Stimulated activated naive B cell treated with anti-CD40 and anti-IgM and Interleukin-4, amounts not matched to agents 10 μg/mL and 1 μg/mL and 100 μg/mL, for 72 hours (primary cell): Measurements from ENCODE around the gene ERI3.

Experiments used
- ATAC-seq, 2 donors: fragments of 150-1000 bp; cut with Tn5 transposase; replicated peaks; 2 replicates each; pipeline ENCODE4 v1.10.0; 2021; ENCODE audit warnings: moderate library complexity in 1 of 2
- DNase-seq: peaks from one replicate; pipeline ENCODE4 v3.0.0; 2021
- H3K27ac Mint-ChIP-seq: one replicate; pipeline ENCODE4 v1.8.0; 2022; ENCODE audit warnings: mild to moderate bottlenecking, mixed read lengths
- H3K27me3 Mint-ChIP-seq, 2 donors: one replicate each; pipeline ENCODE4 v1.8.0; 2022; ENCODE audit warnings: mixed read lengths in 2 of 2
- H3K36me3 Mint-ChIP-seq, 2 donors: one replicate each; pipeline ENCODE4 v1.8.0; 2022; ENCODE audit warnings: mixed read lengths in 2 of 2, mild to moderate bottlenecking in 1 of 2
- H3K4me1 Mint-ChIP-seq, 2 donors: one replicate each; pipeline ENCODE4 v1.8.0; 2022; ENCODE audit warnings: mixed read lengths in 2 of 2, mild to moderate bottlenecking in 1 of 2
- H3K4me3 Mint-ChIP-seq, 2 donors: one replicate each; pipeline ENCODE4 v1.8.0; 2022; ENCODE audit warnings: mild to moderate bottlenecking in 2 of 2, mixed read lengths in 2 of 2, moderate library complexity in 1 of 2
- H3K9me3 Mint-ChIP-seq, 2 donors: one replicate each; pipeline ENCODE4 v1.8.0; 2022; ENCODE audit warnings: mixed read lengths in 2 of 2, mild to moderate bottlenecking in 1 of 2

The ERI3 gene

DNA sequence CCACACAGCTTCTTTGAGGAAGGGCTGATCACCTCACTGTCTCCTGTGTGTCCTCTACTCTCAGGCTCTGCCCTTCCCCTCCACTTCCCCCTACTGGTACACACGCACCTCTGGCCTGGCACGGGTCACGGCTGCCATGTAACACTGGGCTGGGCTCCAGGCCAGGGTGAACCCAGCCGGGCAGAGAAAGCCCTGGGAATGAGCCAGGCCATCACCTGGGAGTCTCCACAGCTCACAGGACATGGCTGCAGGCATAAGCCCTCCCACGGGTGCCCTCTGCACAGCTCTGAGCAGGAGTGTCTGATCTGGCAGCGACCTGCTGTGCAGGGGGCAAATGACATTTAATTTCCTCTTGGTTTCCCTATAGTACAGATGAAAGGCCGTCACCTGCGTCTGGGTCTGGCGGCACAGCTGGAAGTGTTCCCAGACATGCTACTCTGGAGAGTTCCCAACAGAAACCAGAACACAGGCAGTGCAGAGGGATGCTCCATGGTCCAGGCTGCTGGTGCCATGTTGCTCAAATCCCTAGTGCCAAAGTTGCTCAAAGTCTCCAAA lies 61.2 kb downstream of the ERI3 start:
- no peak for DNase-seq
- ATAC-seq = no peak

GRCh38 chr1:44292651-44293050 lies 62.4 kb downstream of the ERI3 start:
- no peak overlapping the region for H3K4me3 Mint-ChIP-seq
- H3K27me3 Mint-ChIP-seq = no peaks in the 10 kb centered on the region
- peaks cover 0 to 1% of the 10 kb centered on the region in 2 donors for H3K4me1 Mint-ChIP-seq
- H3K9me3 Mint-ChIP-seq = no peaks in the 10 kb centered on the region
- DNase-seq (no peak), ATAC-seq (no peak)
- no peak overlapping the region for H3K27ac Mint-ChIP-seq
- H3K36me3 Mint-ChIP-seq = peaks cover 44 to 71% of the 10 kb centered on the region in 2 donors

More for the DNA sequence above, 61.2 kb downstream of the ERI3 start:
- Mint-ChIP-seq H3K9me3 (no peaks in the 10 kb centered on the region), H3K36me3 (peaks cover 42 to 73% of the 10 kb centered on the region in 2 donors), H3K27ac (no peak overlapping the region), H3K4me3 (no peak overlapping the region), H3K27me3 (no peaks in the 10 kb centered on the region), H3K4me1 (peaks cover 0 to 1% of the 10 kb centered on the region in 2 donors)

DNA sequence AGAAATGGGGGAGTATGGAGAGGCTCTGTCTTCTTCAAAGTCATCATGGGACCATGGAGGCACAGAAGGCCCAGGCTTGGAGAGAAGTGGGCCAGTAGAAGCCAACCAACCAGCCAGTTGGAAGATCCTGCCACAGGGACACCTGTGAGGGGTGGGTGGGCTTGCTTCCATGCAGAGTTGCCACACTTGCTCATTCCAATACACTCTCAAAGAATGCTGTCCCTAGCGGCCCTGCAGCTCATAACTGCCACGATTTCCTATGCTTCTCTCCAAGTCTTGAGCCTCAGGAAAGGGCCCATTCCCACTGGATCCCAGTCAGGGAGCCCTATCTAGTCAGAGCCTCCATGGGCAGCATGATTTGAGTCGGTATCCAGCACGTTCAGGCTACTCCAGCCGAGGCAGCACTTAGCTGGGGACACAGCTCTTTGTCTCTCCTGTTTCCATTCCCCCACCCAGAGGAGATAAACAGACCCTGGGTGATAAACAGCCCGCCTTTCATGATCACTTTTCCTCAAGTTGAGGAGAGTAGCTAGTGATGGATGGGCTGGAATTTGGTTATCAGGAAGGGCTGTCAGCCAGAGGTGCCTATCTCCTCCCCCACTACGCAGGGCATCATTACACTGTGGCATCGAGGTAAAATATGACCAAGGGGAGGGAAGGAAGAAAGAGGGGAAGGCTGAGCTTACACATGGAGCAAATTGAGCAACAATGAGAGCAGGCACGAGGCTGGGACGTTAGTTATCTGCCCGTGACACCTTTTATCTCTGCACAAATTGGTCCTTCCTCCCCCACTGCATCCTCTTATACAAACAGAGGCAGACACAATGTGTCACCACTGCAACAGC lies 64.6 kb downstream of the ERI3 start:
- no peaks in the 10 kb centered on the region for H3K9me3 Mint-ChIP-seq
- ATAC-seq (no peak), DNase-seq (no peak)
- H3K27me3 Mint-ChIP-seq = no peaks in the 10 kb centered on the region
- peaks cover 35 to 67% of the 10 kb centered on the region in 2 donors for H3K36me3 Mint-ChIP-seq
- H3K27ac Mint-ChIP-seq = no peak overlapping the region
- H3K4me3 Mint-ChIP-seq = no peak overlapping the region
- H3K4me1 Mint-ChIP-seq = peaks cover 0 to 1% of the 10 kb centered on the region in 2 donors

DNA sequence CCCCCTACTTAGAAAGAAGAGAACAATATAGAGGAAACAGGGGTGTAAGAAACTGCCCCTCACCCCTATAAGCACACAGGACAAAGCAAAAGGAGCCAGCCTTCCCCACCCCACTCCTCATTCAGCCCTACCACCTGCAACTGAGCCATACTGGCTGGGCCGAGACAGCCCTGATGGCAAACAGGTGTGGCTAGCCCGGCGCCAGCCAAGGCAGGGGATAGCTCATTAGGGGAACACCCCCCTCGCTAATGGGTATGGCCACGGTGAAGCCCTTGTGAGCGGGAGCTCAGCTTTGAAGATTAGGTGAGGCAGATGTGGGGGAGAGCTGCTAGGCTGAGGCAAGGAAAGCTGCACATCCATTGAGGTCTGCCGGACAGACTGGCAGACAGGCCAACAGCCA lies 65.5 kb downstream of the ERI3 start:
- Mint-ChIP-seq H3K27me3 (no peaks in the 10 kb centered on the region), H3K4me1 (peaks cover 0 to 1% of the 10 kb centered on the region in 2 donors), H3K27ac (no peak overlapping the region), H3K36me3 (peaks cover 35 to 65% of the 10 kb centered on the region in 2 donors), H3K9me3 (no peaks in the 10 kb centered on the region), H3K4me3 (no peak overlapping the region)
- DNase-seq = no peak
- ATAC-seq = no peak

- no peaks in the 10 kb centered on the region for H3K4me1 Mint-ChIP-seq
- ATAC-seq (no peak), DNase-seq (no peak)
- H3K4me3 Mint-ChIP-seq = no peak overlapping the region
- peaks cover 30 to 66% of the 10 kb centered on the region in 2 donors for H3K36me3 Mint-ChIP-seq
- H3K9me3 Mint-ChIP-seq = no peaks in the 10 kb centered on the region
- H3K27ac Mint-ChIP-seq = no peak overlapping the region
- H3K27me3 Mint-ChIP-seq = no peaks in the 10 kb centered on the region
These were observed 66.2 kb downstream of the ERI3 start for GRCh38 chr1:44288883-44289282.

GRCh38 chr1:44284184-44284583 lies 70.9 kb downstream of the ERI3 start:
- DNase-seq (no peak), ATAC-seq (no peak)
- no peaks in the 10 kb centered on the region for H3K27me3 Mint-ChIP-seq
- H3K36me3 Mint-ChIP-seq = peaks cover 27 to 53% of the 10 kb centered on the region in 2 donors
- no peak overlapping the region for H3K4me3 Mint-ChIP-seq
- no peaks in the 10 kb centered on the region for H3K9me3 Mint-ChIP-seq
- H3K4me1 Mint-ChIP-seq = peaks cover 0 to 4% of the 10 kb centered on the region in 2 donors
- H3K27ac Mint-ChIP-seq = no peak overlapping the region

DNA sequence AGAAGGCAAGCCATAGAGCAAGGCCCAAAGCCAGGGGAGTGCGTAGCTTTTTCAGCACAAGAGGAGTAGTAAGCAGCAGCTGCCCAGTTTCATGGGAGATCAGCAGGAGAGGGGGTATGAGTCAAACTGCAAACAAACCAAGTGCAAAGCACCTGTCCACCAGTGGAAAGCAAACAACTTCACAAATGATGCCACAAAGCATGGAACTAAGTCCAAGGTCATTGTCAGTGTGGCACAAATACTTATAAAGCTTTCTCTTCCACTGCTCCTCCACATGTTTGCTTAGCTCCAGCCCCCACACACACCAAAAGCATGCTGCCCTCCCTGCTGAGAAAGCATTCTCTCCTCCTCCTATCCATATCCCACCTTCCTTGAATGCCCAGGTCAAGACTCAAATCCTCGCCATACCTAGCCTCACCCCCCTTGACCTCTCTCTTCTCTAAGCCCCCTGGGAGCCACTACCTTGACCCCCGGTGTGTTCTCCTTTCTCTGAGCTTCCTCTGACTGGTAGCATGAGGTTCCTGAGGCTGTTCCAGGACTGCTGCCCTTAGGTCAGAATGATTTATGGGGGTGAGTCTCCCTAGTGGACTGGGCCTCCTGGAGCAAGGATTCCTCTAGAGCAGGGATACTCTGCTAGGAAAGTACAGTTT lies 71.4 kb downstream of the ERI3 start:
- Mint-ChIP-seq H3K27ac (no peak overlapping the region), H3K4me1 (peaks cover 0 to 4% of the 10 kb centered on the region in 2 donors), H3K4me3 (no peak overlapping the region), H3K36me3 (peaks cover 27 to 55% of the 10 kb centered on the region in 2 donors), H3K27me3 (no peaks in the 10 kb centered on the region), H3K9me3 (no peaks in the 10 kb centered on the region)
- no peak for ATAC-seq
- DNase-seq = no peak

GRCh38 chr1:44282704-44283426 lies 72.2 kb downstream of the ERI3 start:
- Mint-ChIP-seq H3K4me3 (no peak overlapping the region), H3K4me1 (peaks cover 0 to 4% of the 10 kb centered on the region in 2 donors), H3K27me3 (no peaks in the 10 kb centered on the region), H3K9me3 (no peaks in the 10 kb centered on the region), H3K36me3 (peaks cover 23 to 50% of the 10 kb centered on the region in 2 donors), H3K27ac (no peak overlapping the region)
- DNase-seq = no peak
- no peak for ATAC-seq

- peaks cover 20 to 46% of the 10 kb centered on the region in 2 donors for H3K36me3 Mint-ChIP-seq
- H3K4me1 Mint-ChIP-seq = peaks cover 0 to 4% of the 10 kb centered on the region in 2 donors
- ATAC-seq (no peak), DNase-seq (no peak)
- H3K27ac Mint-ChIP-seq = no peak overlapping the region
- no peak overlapping the region for H3K4me3 Mint-ChIP-seq
- no peaks in the 10 kb centered on the region for H3K9me3 Mint-ChIP-seq
- no peaks in the 10 kb centered on the region for H3K27me3 Mint-ChIP-seq
These were observed 72.9 kb downstream of the ERI3 start for GRCh38 chr1:44281962-44282703.

DNA sequence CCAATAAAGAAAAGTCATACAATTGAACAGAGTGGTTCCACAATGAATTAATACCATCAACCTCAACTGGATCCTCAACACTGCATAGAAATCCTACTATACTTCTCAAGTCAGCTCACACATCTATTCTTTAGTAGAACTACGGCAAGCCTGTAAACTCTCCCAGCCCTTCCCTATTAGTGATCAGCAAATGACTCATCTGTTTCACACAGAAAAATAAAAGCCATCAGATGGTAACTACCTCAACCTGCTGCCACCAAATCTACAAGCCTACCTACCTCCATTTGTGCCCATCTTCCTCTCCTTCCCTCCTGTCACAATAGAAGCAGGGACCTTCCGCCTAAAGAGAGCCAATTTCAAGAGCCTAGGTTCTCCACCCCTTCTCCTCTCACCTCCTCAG lies 78.2 kb downstream of the ERI3 start:
- DNase-seq (no peak), ATAC-seq (peak in 1 of 2 donors; percentile 29)
- Mint-ChIP-seq H3K27me3 (no peaks in the 10 kb centered on the region), H3K27ac (no peak overlapping the region), H3K9me3 (no peaks in the 10 kb centered on the region), H3K36me3 (peaks cover 10 to 28% of the 10 kb centered on the region in 2 donors), H3K4me3 (no peak overlapping the region), H3K4me1 (peaks cover 4 to 10% of the 10 kb centered on the region in 2 donors)

DNA sequence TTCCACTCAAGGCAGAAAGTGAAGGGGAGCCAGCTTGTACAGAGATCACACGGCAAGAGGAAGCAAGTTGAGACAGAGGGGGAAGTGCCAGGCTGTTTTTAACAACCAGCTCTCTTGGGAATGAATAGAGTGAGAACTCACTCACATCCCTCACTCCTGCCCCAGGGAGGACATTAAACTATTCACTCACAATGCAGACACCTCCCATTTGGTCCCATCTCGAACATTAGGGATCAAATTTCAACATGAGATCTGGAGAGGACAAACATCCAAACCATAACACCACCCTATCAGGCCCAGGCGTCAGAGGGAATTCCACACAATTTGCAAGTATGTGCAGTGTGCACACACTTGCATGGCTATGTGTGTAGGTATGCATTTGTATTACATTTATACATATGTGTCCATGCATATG lies 79.1 kb downstream of the ERI3 start:
- Mint-ChIP-seq H3K27me3 (no peaks in the 10 kb centered on the region), H3K9me3 (no peaks in the 10 kb centered on the region), H3K4me1 (peaks cover 8 to 10% of the 10 kb centered on the region in 2 donors), H3K36me3 (peaks cover 10 to 32% of the 10 kb centered on the region in 2 donors), H3K27ac (no peak overlapping the region), H3K4me3 (no peak overlapping the region)
- no peak for DNase-seq
- peak; percentile 67 to 86 for ATAC-seq

DNA sequence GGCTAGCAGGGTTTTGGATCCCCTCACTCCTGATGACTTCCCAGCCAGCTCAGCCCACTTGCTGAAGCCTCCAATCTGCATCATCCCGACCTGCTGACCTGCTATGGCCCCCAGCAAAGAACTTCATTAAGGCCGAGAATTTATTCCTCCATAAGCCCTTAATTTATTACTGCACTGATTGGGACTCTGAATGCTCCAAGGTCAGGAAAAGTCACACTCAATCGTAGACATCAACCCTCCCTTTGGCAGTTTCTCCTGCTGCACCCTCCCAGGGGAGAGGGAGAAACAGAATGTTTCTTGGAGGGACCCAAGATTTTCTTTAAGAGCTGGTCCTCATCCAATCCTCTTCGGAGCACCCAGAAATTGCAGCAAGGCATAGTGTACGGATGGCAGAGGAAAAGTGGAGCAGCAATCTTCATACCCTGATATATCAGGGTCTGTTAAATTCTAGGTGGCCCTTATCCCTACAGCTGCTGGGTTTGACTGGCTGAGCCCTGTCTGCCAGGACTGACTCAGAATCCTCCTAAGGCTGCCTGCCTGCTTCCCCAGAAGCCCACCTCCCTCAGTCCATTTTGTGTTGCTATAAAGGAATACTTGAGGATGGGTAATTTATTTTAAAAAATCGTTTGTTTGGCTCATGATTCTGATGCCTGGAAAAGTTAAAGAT lies 79.6 kb downstream of the ERI3 start:
- Mint-ChIP-seq H3K27ac (no peak overlapping the region), H3K4me3 (no peak overlapping the region), H3K4me1 (peaks cover 7 to 10% of the 10 kb centered on the region in 2 donors), H3K27me3 (no peaks in the 10 kb centered on the region), H3K36me3 (peaks cover 6 to 28% of the 10 kb centered on the region in 2 donors), H3K9me3 (no peaks in the 10 kb centered on the region)
- DNase-seq (no peak), ATAC-seq (peak; percentile 19 to 36)
